Mucosa of descending colon (tissue), 3 donors: Measurements from ENCODE around the gene ANKRD44. TPM values are rescaled to one million over a fixed set of nuclear protein-coding genes. Genes with fewer than 3 reads are reported as not detected.

ENCODE experiments used
- ATAC-seq: fragments of 200-7000 bp; cut with Tn5 transposase; one replicate; pipeline ENCODE4 v1.9.1; 2020; ENCODE audit warnings: mild to moderate bottlenecking, moderate library complexity
- DNase-seq, 3 donors: peaks; one replicate each; pipeline ENCODE4 v3.0.0-alpha.2; 2020
- H3K36me3 ChIP-seq: fragments of 200-600 bp; one replicate; pipeline ENCODE4 v1.8.0; 2021; ENCODE audit warnings: low read depth, mild to moderate bottlenecking
- H3K4me1 ChIP-seq: fragments of 200-600 bp; one replicate; pipeline ENCODE4 v1.8.0; 2021; ENCODE audit warnings: low read depth, mild to moderate bottlenecking
- H3K4me3 ChIP-seq: fragments of 200-600 bp; one replicate; pipeline ENCODE4 v1.8.0; 2021; ENCODE audit warnings: mild to moderate bottlenecking
- H3K9me3 ChIP-seq: fragments of 200-600 bp; one replicate; pipeline ENCODE4 v1.8.0; 2021; ENCODE audit warnings: mild to moderate bottlenecking
- CTCF ChIP-seq: fragments of 200-600 bp; IDR thresholded peaks from one replicate; pipeline ENCODE4 v1.8.0; 2022; ENCODE audit warnings: antibody characterized with exemption, mild to moderate bottlenecking
- intact Hi-C, 2 donors: fragments of 100-400 bp; cut with DNase I in 1 of 2; cut with micrococcal nuclease in 1 of 2; formaldehyde crosslinking; loops; one replicate each; pipeline versions ENCODE4 v1.11.0 to v1.11.1; 2022; cut with DNase I, micrococcal nuclease
- total RNA-seq, 3 donors: library from RNA; stranded (reverse); fragmentation: NEBNext Ultra II Directional in 2 of 3; extraction: Animal tissue kit (Norgen Biotek cat#: 25700) in 2 of 3; gene quantifications; one replicate each; pipeline versions ENCODE4 v1.2.1 to v1.2.4, GENCODE V29; 2021 to 2023
- donor health status: DM: no; HTN: no; CAD: no; lungs with moderate emphysema.
- donor health status: DM: no; HTN: no; CAD: no.
- donor health status: DM: no; HTN: yes; CAD: no.

ANKRD44 gene
- total RNA-seq, 3 donors from 2014 or later = 9.7 to 25.7 (median 13.7) TPM

DNA sequence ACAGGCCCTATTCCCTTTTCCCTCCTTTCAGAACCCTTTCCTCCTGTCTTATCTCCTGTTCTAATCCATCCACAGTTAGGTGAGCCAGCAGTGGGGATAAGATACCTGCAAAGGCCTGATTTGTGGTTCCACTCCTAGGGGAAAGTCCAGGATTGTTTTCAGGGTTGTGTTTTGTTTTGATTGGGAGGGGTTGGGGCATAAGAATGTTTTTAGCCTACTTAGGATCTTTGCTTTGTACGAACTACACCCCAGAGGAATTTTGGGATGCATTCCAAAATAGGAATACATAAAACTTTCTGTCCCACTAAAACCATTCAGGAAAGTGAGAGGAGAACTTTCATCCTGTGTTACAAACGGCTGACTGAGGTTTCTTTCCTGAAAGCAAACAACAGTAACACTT, 233.2 kb downstream of the ANKRD44 start:
- peak; percentile 29 for ATAC-seq
- DNase-seq = no peak
- no peaks in the 10 kb centered on the region for H3K4me1 ChIP-seq
- no peaks in the 10 kb centered on the region for H3K36me3 ChIP-seq
- no peaks in the 10 kb centered on the region for H3K9me3 ChIP-seq
- intact Hi-C loops = no loop called here
- no peak overlapping the region for H3K4me3 ChIP-seq
- TF ChIP-seq CTCF = no peak

DNA sequence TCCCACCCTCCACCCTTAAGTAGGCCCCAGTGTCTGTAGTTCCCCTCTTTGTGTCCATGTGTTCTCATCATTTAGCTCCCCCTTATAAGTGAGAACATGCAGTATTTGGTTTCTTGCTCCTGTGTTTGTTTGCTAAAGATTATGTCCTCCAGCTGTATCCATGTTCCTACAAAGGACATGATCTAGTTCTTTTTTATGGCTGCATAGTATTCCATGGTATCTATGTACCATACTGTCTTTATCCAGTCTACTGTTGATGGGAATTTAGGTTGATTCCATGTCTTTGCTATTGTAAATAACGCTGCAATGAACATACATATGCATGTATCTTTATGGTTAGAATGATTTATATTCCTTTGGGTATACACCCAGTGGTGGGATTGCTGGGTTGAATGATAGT, 233.9 kb downstream of the ANKRD44 start:
- H3K36me3 ChIP-seq = no peaks in the 10 kb centered on the region
- intact Hi-C loops = no loop called here
- no peak overlapping the region for H3K4me3 ChIP-seq
- no peak for TF ChIP-seq CTCF
- ATAC-seq = no peak
- no peaks in the 10 kb centered on the region for H3K9me3 ChIP-seq
- DNase-seq = no peak
- no peaks in the 10 kb centered on the region for H3K4me1 ChIP-seq

- H3K4me3 ChIP-seq = no peak overlapping the region
- TF ChIP-seq CTCF = no peak
- H3K4me1 ChIP-seq = no peaks in the 10 kb centered on the region
- peak in 1 of 3 donors; percentile 16 for DNase-seq
- H3K36me3 ChIP-seq = no peaks in the 10 kb centered on the region
- ATAC-seq = no peak
- intact Hi-C loops = no loop called here
- H3K9me3 ChIP-seq = no peaks in the 10 kb centered on the region
Measured at GRCh38 chr2:197075754-197076337, 234.7 kb downstream of the ANKRD44 start.

- intact Hi-C loops = no loop called here
- Histone ChIP-seq H3K4me3 (no peak overlapping the region), H3K9me3 (no peaks in the 10 kb centered on the region), H3K4me1 (no peaks in the 10 kb centered on the region), H3K36me3 (no peaks in the 10 kb centered on the region)
- ATAC-seq = no peak
- no peak for TF ChIP-seq CTCF
- DNase-seq = no peak
Measured at GRCh38 chr2:197075281-197075680, 235.3 kb downstream of the ANKRD44 start.

DNA sequence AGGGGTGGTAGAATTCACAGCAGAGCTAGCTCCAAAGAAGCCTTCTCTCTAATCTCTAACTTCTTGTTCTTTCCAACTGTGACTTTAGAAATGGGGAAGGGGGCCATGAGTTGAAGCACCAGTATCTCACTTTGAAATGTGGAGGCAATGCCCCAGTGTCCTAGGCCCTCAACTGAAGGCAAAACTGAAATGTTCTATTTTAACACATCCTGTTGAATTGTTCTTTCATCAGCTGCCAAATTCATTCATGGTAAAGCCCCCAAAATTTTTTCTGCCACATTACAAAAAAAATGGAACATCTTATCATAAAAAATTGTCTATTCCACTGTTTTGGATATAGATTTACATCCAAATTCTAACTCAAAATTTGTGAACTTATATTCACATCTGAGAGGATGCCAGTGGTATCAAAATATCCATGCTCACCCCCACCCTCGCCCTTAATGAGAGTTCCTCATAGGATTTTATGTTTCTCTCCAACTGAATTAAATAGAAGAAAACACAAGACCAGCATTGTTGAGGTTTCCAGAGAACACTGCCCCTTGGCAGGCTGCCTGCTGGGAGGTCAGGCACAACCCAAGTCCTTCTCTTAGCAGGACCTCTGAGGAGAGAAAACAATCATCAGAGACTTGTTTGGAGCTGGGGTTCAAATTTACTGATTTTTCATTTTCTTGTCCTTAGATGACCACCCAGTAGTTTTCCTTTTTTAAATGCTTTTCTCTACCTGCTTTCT, 236.7 kb downstream of the ANKRD44 start:
- Histone ChIP-seq H3K36me3 (no peaks in the 10 kb centered on the region), H3K4me1 (no peaks in the 10 kb centered on the region), H3K9me3 (no peaks in the 10 kb centered on the region), H3K4me3 (no peak overlapping the region)
- DNase-seq (no peak), ATAC-seq (no peak)
- no peak for TF ChIP-seq CTCF
- intact Hi-C loops = no loop called here
